Measurements from ENCODE around the gene ZNF333. TPM values are rescaled to one million over a fixed set of nuclear protein-coding genes. Genes with fewer than 3 reads are reported as not detected.
"Not testable (repeated sequence)": the region's sequence is repeated elsewhere in the genome, so short reads cannot be mapped to it uniquely, and the experiment has no call there.

ZNF333 gene
- total and polyA plus RNA-seq, 4 donors: 22.8 to 44.0 (median 24.7) TPM

GRCh38 chr19:14779151-14779550 lies 89.3 kb downstream of the ZNF333 start:
- H3K9me3 ChIP-seq (ENCODE audit: control insufficient read depth, insufficient read depth, low read length): no peaks in the 10 kb centered on the region
- no peak for DNase-seq (ENCODE audit: low read depth in 4 of 6, low spot score in 6 of 6)
- H3K4me1 ChIP-seq (ENCODE audit: control insufficient read depth, insufficient read depth, low read length): peaks cover 15% of the 10 kb centered on the region
- no peaks in the 10 kb centered on the region for H3K36me3 ChIP-seq (ENCODE audit: control insufficient read depth, insufficient read depth, low read length)
- peaks cover 14% of the 10 kb centered on the region for H3K27me3 ChIP-seq (ENCODE audit: control insufficient read depth, insufficient read depth, low read length)
- WGBS (ENCODE audit: insufficient coverage): no CpG with 5 or more reads among the region's 5 CpGs
- H3K27ac ChIP-seq (ENCODE audit: low read depth, low read length): no peak overlapping the region
- H3K4me3 ChIP-seq (ENCODE audit: low read depth, low read length): no peak overlapping the region

DNA sequence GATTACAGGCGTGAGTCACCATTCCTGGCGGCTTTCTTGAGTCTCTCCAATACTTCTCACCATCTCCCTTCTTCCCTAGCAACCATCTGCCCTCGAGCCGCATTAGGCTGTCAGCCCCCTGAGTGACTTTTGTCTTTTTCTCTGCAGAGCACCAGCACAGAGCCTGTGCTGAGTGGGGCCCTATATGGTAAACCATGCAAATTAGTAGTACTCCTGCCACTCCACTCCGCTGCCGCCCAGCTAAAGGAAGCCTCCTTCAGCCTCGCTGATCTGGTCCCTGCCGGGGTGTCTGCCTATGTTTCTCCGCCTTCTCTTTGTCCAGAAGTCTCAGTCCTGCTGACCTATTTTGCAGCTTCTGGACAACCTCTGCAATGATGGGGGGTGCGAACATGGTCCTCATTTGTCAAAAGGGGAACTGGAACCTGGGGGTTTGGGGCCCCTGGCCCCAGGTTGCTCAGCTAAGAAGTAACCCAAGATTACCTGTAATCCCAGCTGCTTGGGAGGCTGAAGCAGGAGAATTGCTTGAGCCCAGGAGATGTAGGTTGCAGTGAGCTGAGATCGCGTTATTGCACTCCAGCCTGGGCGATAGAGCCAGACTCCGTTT lies 90.9 kb downstream of the ZNF333 start:
- H3K27ac ChIP-seq (ENCODE audit: low read depth, low read length); H3K36me3 ChIP-seq (ENCODE audit: control insufficient read depth, insufficient read depth, low read length); DNase-seq (ENCODE audit: low read depth in 4 of 6, low spot score in 6 of 6); H3K9me3 ChIP-seq (ENCODE audit: control insufficient read depth, insufficient read depth, low read length); H3K4me3 ChIP-seq (ENCODE audit: low read depth, low read length): not testable (repeated sequence)
- peaks cover 15% of the 10 kb centered on the region for H3K4me1 ChIP-seq (ENCODE audit: control insufficient read depth, insufficient read depth, low read length)
- 80% methylated on average over 2 of the region's 14 CpGs for WGBS (ENCODE audit: insufficient coverage)
- H3K27me3 ChIP-seq (ENCODE audit: control insufficient read depth, insufficient read depth, low read length): peaks cover 14% of the 10 kb centered on the region

- H3K4me1 ChIP-seq (ENCODE audit: control insufficient read depth, insufficient read depth, low read length); H3K36me3 ChIP-seq (ENCODE audit: control insufficient read depth, insufficient read depth, low read length); H3K4me3 ChIP-seq (ENCODE audit: low read depth, low read length); DNase-seq (ENCODE audit: low read depth in 4 of 6, low spot score in 6 of 6); H3K27ac ChIP-seq (ENCODE audit: low read depth, low read length); H3K27me3 ChIP-seq (ENCODE audit: control insufficient read depth, insufficient read depth, low read length); H3K9me3 ChIP-seq (ENCODE audit: control insufficient read depth, insufficient read depth, low read length): not testable (repeated sequence)
- 95% methylated on average over 6 of the region's 17 CpGs for WGBS (ENCODE audit: insufficient coverage)
These were observed 92.1 kb downstream of the ZNF333 start for GRCh38 chr19:14781713-14782536.

DNA sequence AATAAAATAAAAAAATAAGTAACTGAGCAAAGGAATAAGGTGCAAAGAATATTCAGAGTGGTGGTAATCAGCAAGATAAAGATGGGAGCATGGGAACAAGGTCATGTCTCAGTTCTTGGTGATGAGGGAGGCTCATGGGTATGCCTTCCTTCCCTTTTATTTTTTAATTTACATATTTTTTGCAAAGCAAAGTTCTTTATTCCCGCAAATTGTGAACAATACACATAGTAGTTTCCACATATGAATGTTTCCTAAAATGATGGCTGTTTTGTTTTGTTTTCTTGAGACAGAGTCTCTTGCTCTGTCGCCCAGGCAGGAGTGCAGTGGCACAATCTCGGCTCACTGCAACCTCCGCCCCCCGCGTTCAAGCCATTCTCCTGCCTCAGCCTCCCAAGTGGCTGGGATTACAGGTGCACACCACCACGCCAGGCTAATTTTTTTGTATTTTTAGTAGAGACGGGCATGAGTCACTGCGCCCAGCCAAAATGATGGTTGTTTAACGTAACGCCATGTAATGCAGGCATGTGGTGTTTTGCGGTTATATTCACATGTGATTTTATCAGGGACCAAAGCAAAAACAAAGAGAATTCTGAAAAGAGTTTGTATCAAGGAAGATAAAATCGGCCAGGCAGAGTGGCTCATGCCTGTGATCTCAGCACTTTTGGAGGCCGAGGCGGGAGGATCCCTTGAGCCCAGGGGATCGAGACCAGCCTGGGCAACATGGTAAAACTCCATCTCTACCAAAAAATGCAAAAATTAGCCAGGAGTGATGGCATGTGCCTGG lies 93.0 kb downstream of the ZNF333 start:
- Histone ChIP-seq H3K4me3 (ENCODE audit: low read depth, low read length) (no peak overlapping the region), H3K27me3 (ENCODE audit: control insufficient read depth, insufficient read depth, low read length) (no peaks in the 10 kb centered on the region), H3K27ac (ENCODE audit: low read depth, low read length) (no peak overlapping the region), H3K36me3 (ENCODE audit: control insufficient read depth, insufficient read depth, low read length) (no peaks in the 10 kb centered on the region), H3K4me1 (ENCODE audit: control insufficient read depth, insufficient read depth, low read length) (peaks cover 3% of the 10 kb centered on the region), H3K9me3 (ENCODE audit: control insufficient read depth, insufficient read depth, low read length) (no peaks in the 10 kb centered on the region)
- WGBS (ENCODE audit: insufficient coverage): 92% methylated on average over 11 of the region's 16 CpGs
- no peak for DNase-seq (ENCODE audit: low read depth in 4 of 6, low spot score in 6 of 6)

Other genes starting within 250 kb of the ZNF333 start
- under 1 TPM in 1 of 2 donors, not detected in 1; 0.11 TPM for gene PTGER1, start 214.7 kb upstream of the ZNF333 start, total RNA-seq
- under 1 TPM; 0.54 to 0.63 TPM for gene PTGER1, start 214.7 kb upstream of the ZNF333 start, polyA plus RNA-seq (ENCODE audit: insufficient read length in 2 of 2)
- 100 to 1,000 TPM in 1 of 2 donors, 10 to 100 TPM in 1; 58.3 to 105 TPM for gene GIPC1, start 193.9 kb upstream of the ZNF333 start, total RNA-seq
- gene GIPC1, start 193.9 kb upstream of the ZNF333 start, polyA plus RNA-seq (ENCODE audit: insufficient read length in 2 of 2): 100 to 1,000 TPM; 123 to 137 TPM
- gene DNAJB1, start 171.7 kb upstream of the ZNF333 start, total RNA-seq: 10 to 100 TPM; 78.3 to 91.1 TPM
- gene DNAJB1, start 171.7 kb upstream of the ZNF333 start, polyA plus RNA-seq (ENCODE audit: insufficient read length in 2 of 2): 100 to 1,000 TPM in 1 of 2 donors, 10 to 100 TPM in 1; 85.2 to 102 TPM
- gene TECR, start 160.5 kb upstream of the ZNF333 start, total RNA-seq: 10 to 100 TPM; 38.1 to 85.7 TPM
- 100 to 1,000 TPM; 185 to 210 TPM for gene TECR, start 160.5 kb upstream of the ZNF333 start, polyA plus RNA-seq (ENCODE audit: insufficient read length in 2 of 2)
- 100 to 1,000 TPM; 152 to 310 TPM for gene NDUFB7, start 118.0 kb upstream of the ZNF333 start, total RNA-seq
- gene NDUFB7, start 118.0 kb upstream of the ZNF333 start, polyA plus RNA-seq (ENCODE audit: insufficient read length in 2 of 2): 100 to 1,000 TPM; 143 to 160 TPM
- gene CLEC17A, start 107.0 kb upstream of the ZNF333 start, total RNA-seq: under 1 TPM; 0.17 to 0.50 TPM
- under 1 TPM; 0.09 to 0.16 TPM for gene CLEC17A, start 107.0 kb upstream of the ZNF333 start, polyA plus RNA-seq (ENCODE audit: insufficient read length in 2 of 2)
- 1 to 10 TPM in 1 of 2 donors, not detected in 1; 1.1 TPM for gene ADGRE3, start 15.2 kb upstream of the ZNF333 start, total RNA-seq
- gene ADGRE3, start 15.2 kb upstream of the ZNF333 start, polyA plus RNA-seq (ENCODE audit: insufficient read length in 2 of 2): not detected
- gene ADGRE2, start 88.5 kb downstream of the ZNF333 start, total RNA-seq: 1 to 10 TPM in 1 of 2 donors, under 1 TPM in 1; 0.33 to 1.3 TPM
- under 1 TPM; 0.38 to 0.81 TPM for gene ADGRE2, start 88.5 kb downstream of the ZNF333 start, polyA plus RNA-seq (ENCODE audit: insufficient read length in 2 of 2)
- under 1 TPM in 1 of 2 donors, not detected in 1; 0.39 TPM for gene OR7A5, start 145.1 kb downstream of the ZNF333 start, total RNA-seq
- under 1 TPM in 1 of 2 donors, not detected in 1; 0.11 TPM for gene OR7A5, start 145.1 kb downstream of the ZNF333 start, polyA plus RNA-seq (ENCODE audit: insufficient read length in 2 of 2)
- gene OR7C1, start 145.1 kb downstream of the ZNF333 start, total RNA-seq: under 1 TPM; 0.10 to 0.83 TPM
- gene OR7C1, start 145.1 kb downstream of the ZNF333 start, polyA plus RNA-seq (ENCODE audit: insufficient read length in 2 of 2): under 1 TPM; 0.14 to 0.36 TPM
- gene OR7A10, start 158.9 kb downstream of the ZNF333 start, total RNA-seq: not detected
- not detected for gene OR7A10, start 158.9 kb downstream of the ZNF333 start, polyA plus RNA-seq (ENCODE audit: insufficient read length in 2 of 2)
- gene OR7A17, start 196.1 kb downstream of the ZNF333 start, total RNA-seq: not detected
- under 1 TPM in 1 of 2 donors, not detected in 1; 0.12 TPM for gene OR7A17, start 196.1 kb downstream of the ZNF333 start, polyA plus RNA-seq (ENCODE audit: insufficient read length in 2 of 2)

All from spinal cord (tissue), 10 donors.